GM21528 (cell line): ENCODE results near the gene RENBP.

Source experiments
- ATAC-seq: cut with Tn5 transposase; IDR thresholded peaks from one replicate; pipeline ENCODE4 v1.9.1; 2021; ENCODE audit warnings: mild to moderate bottlenecking, moderate library complexity; ENCODE audit not compliant: unreplicated experiment, low FRiP score

Gene RENBP

GRCh38 chrX:153956044-153956907 is 11.8 kb upstream of the RENBP start:
- no peak for ATAC-seq

DNA sequence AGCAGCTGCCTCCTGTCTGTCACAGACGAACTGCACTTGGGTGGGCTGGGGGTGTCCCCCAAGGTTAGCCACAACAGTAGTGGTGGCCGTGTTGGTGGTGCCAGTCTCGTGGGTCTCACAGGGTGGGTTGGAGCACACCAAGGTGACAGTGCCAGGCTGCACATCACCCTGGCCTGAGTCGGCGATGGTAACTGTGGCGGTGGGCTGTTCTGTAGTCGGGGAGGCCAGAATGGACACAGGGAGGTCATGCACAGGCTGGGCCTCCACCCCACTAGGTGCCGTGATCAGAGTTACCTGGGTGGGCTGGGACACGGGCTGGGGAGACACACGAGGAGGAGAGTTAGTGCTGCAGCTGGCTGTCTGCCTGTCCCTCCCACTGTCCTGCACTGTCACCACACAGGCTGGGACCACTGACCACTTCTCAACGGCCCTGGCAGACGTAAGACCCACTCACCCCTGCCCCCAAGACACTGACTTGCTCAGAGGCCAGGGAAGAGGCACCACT is 10.8 kb upstream of the RENBP start:
- ATAC-seq, result no peak

DNA sequence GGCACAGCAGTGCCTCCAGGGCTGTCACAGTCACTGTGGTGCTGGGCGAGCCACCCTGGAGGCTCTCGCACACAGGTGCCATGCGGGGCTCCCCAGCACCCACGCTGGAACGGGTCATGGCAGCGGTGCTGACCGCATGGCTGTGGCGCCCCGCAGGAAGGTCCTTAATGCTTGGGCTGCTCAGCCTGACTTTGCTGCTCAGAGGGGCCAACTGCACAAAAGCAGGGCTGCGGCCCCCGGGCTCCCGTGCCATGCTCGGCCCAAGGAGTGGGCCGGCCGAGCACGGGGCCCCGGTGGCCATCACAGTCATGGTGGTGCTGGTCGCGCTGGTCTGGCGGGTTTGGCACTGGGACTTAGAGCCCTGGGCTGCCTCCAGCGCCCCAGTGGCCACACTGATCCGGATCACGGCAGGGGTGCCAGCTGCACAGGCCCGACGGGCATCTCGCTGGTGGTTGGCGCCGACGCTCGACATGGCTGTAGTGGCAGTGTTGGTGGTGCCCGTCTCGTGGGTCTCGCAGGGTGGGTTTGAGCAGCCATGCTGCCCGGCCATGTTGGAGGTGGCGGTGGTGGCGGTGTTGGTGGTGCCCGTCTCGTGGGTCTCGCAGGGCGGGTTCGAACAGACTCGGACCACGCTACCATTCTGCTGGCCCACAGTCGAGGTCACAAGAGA is 10.2 kb upstream of the RENBP start:
- ATAC-seq, result no peak

GRCh38 chrX:153953892-153954557 is 9.6 kb upstream of the RENBP start:
- ATAC-seq, result no peak

GRCh38 chrX:153953342-153953830 is 8.9 kb upstream of the RENBP start:
- no peak for ATAC-seq

DNA sequence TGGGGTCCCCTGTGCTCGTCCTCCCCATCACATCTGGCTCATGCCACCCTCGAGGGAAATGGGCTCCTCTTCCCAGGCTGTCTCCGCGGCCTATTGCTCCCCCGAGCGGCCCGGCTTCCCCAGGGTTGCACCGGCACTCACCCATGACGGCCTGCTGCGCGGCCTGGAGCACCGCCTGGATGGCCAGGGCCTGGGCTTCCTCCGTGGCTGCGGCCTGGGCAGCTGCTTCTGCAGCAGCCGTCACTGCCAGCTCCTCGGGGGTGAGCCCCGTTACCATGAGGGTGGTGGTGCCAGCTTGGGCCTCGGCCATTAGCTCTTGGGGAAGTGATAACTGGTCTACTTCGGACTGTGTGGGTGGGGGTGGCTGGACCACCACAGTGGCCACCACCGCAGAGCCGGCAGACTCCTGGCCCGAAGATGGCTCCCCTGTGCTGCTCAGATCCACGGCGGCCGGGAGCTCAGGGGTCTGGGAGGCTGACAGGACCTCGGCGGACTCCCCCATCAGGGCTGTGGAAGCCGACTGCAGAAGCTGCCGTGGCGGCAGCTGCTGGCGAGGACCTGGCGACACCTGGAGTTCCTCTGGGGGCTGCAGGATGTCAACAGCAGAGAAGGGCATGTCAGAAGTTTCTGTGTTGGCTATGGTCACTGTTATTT is 8.1 kb upstream of the RENBP start:
- ATAC-seq, result no peak

DNA sequence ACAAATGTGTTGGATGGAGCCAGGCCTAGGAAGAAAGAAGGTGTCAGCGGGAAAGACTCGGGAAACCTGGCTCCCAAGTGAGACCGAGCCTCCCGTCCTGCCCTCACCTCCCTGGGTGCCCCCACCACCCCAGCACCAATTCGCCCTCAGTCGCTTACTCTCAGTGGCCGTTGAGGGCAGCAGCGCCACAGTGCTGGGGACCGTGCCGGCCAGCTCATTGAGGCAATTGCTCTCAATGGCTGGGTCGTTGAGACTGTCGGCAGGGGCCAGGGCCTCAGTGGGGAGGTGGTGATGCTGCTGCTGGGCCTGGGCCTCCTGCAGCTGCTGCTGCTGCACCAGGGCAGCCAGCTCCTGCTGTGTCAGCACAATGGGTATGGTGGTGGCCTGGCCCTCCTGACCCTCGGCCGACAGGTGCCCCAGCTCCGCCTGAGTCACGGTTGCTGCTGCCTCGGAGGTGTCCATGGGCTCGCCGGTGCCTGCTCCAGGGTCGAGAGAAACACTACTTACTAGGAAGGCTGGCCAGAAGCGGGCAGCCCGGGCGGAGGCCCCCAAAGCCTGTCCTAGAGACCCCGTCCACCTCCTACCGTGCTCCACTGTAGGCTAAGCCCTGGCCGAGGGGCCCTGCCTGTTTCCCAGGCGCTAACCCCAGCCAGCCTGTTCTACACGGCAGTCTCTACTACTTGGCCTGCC is 7.4 kb upstream of the RENBP start:
- no peak for ATAC-seq

DNA sequence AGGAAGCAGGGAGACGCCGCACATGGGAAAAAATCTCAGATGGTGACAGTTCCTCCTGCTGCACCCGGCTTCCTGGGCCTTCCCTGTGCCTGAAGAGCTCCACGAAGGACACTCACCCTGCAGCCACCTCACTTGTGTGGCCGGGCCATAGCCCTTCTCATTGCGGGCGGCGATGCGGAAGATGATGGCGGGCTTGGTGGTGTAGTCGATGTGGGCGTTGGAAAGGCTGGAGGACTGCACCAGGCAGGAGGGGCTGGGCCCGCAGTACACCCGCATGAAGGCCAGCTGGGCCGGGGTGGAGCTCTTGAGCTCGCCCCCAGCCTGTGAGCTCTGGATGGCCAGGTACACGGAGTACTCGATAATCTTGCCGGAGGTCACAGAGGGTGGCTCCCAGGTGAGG is 5.7 kb upstream of the RENBP start:
- no peak for ATAC-seq

DNA sequence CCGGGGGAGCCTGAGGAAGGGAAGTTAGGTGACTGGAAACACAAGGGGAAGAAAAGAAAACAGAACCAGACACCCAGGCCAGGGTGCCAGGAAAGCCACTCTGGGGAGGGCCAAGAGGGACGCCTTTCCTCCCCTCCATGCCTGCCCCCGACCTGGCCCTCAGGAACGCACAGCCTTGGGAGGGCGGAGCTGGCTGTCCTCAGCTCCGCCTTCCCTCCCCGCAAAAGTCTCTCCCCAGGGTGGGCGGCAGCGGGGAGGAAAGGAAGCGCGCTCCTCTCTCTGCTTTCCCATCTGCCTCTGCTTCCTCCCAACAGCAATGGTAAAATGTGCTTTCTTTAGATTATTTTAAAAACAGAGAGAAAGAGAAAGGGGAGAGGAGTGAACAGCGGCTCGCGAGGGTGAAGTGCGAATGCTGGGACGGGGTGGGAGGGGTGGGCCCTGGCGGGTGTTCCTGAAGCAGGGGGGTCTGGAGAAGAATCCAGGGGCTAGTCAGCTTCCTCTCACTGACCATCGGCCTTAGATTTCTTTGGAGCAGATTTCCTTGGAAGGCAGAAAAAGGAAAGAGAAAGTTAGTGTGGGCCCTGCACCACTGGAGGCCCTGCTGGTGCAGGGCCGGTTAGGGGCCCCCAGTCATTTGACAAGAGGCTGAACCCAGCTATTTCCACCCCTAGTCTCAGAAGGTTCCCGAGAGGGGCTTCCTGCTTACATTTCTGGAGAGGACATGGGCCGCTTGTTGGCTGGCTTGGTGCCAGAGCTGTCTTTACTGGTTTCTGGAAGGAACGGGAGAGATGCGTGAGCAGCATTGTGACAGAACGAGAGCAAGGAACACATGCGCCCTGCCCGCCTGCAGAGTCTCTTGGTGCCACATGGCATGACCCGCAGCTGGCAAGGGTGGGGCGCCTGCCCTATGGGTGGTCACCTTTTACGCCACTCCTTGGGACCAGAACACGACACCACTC is 4.7 kb upstream of the RENBP start:
- no peak for ATAC-seq

DNA sequence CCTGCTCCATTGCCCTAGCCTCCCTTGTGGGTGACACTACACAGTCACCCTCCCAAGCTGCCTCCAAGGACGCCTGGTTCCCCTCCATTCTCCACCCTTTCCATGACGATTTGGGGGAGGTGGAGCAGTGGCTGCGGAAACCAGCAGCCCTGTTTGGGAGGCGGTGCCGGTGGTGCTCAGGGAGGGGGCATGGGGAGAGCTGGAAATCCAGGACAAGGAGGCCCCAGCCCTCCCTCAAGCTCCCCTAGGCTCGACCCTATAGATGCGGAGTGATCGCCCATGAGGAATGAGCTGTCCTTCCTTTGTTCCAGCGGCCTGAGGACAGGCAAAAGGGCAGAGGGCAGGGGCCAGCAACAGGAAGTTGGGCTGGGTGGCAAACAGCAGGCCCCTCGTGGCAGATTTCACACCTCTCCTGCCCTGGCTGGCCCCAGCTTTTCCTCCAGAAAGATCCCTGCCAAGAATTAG is 3.6 kb upstream of the RENBP start:
- ATAC-seq, result no peak

- ATAC-seq, result no peak
Observed at GRCh38 chrX:153947009-153947769, 2.7 kb upstream of the RENBP start.

DNA sequence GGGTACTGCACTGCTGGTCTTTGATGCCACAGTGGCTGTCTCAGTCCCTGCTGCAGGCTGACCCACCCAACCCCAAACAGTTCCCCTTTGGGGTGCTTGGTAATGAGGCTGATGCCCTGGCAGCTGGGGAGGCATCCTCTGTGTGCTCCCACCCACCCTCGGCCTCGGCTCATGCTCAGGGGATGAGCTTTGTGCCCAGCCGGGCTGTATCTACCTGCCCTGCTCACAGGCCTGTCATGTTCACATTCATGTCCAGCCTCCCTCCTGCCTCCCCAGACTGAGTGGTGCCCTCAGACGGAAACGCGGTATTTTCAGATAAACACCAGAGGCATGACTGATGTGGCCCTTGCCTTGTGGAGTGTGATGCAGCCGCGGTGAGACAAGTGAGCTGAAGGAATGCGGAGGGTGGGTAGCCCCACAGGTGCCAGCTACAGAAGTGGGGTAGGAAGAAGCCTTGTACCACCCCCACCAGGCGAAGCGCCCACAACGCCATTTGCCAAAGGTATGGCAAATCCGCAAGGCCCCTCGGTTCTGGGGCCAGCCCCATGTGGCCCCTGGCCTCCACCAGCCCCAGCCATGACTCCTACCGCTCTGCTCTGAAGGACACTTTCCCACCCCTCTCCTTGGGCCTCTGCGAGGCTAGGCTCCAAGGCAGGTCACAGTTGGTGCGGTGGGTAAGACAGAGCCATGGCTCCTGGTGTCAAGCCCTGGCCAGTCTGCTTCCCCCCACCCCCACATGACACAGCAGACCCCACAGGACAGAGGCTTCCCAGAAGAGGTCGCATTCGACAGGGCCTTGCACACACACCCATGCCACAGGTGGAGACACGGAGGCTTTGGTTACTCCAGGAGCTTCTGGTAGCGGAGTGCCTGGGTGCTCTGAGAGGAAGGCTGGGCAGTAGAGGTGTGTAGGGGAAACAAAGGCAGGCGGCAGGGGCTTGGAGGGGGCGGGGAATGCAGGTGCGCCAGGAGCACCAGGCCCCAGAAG is 1.8 kb upstream of the RENBP start:
- no peak for ATAC-seq

- ATAC-seq, result no peak
Observed at GRCh38 chrX:153944800-153945150, 332 bp upstream of the RENBP start.

DNA sequence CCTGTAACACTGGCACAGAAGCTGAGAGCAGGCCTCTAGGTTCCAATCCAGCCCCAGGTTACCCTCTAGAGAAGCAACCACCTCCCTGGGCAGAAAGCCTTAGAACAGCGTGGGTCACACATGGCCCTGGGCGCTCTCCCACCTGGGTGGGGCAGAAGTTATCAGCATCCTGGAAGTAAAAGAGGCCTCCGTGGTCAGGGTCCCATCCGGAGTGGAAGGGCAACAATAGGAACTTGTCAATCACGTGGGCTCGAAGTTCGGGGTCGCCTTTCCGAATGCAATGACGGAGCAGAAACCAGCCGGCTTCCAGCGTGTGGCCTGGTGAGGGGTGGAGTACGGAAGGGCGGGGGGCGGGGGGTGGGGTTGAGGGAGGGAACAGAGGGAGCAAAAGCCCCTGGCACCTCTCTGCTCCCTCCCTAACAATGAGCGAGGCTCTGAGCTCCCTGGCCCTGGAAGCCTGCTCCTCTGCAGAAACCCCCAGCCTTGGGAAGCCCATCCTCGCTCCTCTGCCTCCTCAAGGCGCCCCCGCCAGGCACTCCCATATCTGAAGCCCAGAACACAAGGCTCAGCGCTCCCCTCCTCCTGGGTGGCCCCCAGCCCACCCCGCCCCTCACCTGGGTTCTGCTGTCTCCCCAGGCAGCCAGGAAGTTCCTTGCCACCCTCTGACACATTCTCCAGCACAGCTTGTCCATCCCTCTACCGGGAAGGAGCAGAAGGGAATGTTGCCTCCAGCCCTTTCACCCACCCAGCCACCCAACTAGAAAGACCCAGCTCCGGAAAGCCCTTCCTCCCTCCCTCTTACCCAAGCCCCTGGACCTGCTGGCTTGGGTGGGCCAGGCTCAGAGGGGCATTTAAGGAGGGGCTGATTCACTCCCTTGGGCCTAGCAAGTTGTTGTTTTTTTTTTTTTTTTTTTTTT is 2.8 kb downstream of the RENBP start:
- ATAC-seq, result no peak

GRCh38 chrX:153939573-153939972 is 4.9 kb downstream of the RENBP start:
- ATAC-seq, result no peak

DNA sequence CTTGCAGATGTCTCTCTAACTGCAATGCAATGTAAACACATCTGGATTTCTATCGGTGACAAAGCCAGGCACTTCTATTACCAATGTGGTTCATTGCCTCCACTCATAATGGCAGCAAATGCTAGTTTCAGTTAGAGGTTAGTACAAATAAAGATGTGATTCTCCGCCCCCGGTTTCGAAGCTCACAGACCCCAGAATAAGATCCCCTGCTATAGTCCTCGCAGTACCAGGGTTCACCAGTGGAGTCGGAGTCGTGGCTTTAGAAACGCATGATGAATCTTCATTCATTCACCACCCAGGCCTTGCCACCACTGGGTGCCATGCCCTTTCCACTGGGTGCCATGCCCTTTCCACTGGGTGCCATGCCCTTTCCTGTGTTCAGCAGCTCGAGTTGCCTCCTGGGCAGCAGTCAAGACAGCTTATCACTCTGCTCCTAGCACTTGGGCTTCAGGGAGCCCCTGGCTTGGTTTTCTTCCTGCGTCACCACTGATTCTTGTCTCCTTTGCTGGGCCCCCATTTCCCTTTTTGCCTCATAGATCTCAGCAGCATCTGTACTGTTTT is 6.1 kb downstream of the RENBP start:
- ATAC-seq, result no peak
